Measurements from ENCODE around the gene ACSS1.

ACSS1 gene

GRCh38 chr20:24977797-24978196 is 80.1 kb downstream of the ACSS1 start:
- TF ChIP-seq CTCF (IDR thresholded peaks at IDR 0.05; ENCODE audit: low read depth, low read length): no peak
- DNase-seq (ENCODE audit: low read depth, low spot score): no peak
- in situ Hi-C loops (cut with HindIII; ENCODE audit: low sequenced_read_pairs): no loop called here
- H3K4me3 ChIP-seq (ENCODE audit: low read depth, low read length): no peak overlapping the region

GRCh38 chr20:24977336-24977735 is 80.6 kb downstream of the ACSS1 start:
- no peak for TF ChIP-seq CTCF (IDR thresholded peaks at IDR 0.05; ENCODE audit: low read depth, low read length)
- no peak for DNase-seq (ENCODE audit: low read depth, low spot score)
- no peak overlapping the region for H3K4me3 ChIP-seq (ENCODE audit: low read depth, low read length)
- in situ Hi-C loops (cut with HindIII; ENCODE audit: low sequenced_read_pairs): no loop called here

GRCh38 chr20:24972341-24972740 is 85.6 kb downstream of the ACSS1 start:
- in situ Hi-C loops (cut with HindIII; ENCODE audit: low sequenced_read_pairs): no loop called here
- no peak for TF ChIP-seq CTCF (IDR thresholded peaks at IDR 0.05; ENCODE audit: low read depth, low read length)

GRCh38 chr20:24971376-24972101 is 86.4 kb downstream of the ACSS1 start:
- DNase-seq (ENCODE audit: low read depth, low spot score): no peak
- H3K4me3 ChIP-seq (ENCODE audit: low read depth, low read length): no peak overlapping the region
- in situ Hi-C loops (cut with HindIII; ENCODE audit: low sequenced_read_pairs): no loop called here
- no peak for TF ChIP-seq CTCF (IDR thresholded peaks at IDR 0.05; ENCODE audit: low read depth, low read length)

More at GRCh38 chr20:24972341-24972740, 85.6 kb downstream of the ACSS1 start:
- no peak for DNase-seq (ENCODE audit: low read depth, low spot score)
- no peak overlapping the region for H3K4me3 ChIP-seq (ENCODE audit: low read depth, low read length)

GRCh38 chr20:24970754-24971153 is 87.2 kb downstream of the ACSS1 start:
- no peak for DNase-seq (ENCODE audit: low read depth, low spot score)
- in situ Hi-C loops (cut with HindIII; ENCODE audit: low sequenced_read_pairs): no loop called here
- H3K4me3 ChIP-seq (ENCODE audit: low read depth, low read length): no peak overlapping the region

GRCh38 chr20:24970030-24970553 is 87.8 kb downstream of the ACSS1 start:
- in situ Hi-C loops (cut with HindIII; ENCODE audit: low sequenced_read_pairs): no loop called here
- H3K4me3 ChIP-seq (ENCODE audit: low read depth, low read length): no peak overlapping the region

More at GRCh38 chr20:24970754-24971153, 87.2 kb downstream of the ACSS1 start:
- TF ChIP-seq CTCF (IDR thresholded peaks at IDR 0.05; ENCODE audit: low read depth, low read length): no peak

More at GRCh38 chr20:24970030-24970553, 87.8 kb downstream of the ACSS1 start:
- DNase-seq (ENCODE audit: low read depth, low spot score): no peak
- no peak for TF ChIP-seq CTCF (IDR thresholded peaks at IDR 0.05; ENCODE audit: low read depth, low read length)

All from astrocyte of the spinal cord (primary cell).